Measurements from ENCODE around the gene PTPN1.

The PTPN1 gene

DNA sequence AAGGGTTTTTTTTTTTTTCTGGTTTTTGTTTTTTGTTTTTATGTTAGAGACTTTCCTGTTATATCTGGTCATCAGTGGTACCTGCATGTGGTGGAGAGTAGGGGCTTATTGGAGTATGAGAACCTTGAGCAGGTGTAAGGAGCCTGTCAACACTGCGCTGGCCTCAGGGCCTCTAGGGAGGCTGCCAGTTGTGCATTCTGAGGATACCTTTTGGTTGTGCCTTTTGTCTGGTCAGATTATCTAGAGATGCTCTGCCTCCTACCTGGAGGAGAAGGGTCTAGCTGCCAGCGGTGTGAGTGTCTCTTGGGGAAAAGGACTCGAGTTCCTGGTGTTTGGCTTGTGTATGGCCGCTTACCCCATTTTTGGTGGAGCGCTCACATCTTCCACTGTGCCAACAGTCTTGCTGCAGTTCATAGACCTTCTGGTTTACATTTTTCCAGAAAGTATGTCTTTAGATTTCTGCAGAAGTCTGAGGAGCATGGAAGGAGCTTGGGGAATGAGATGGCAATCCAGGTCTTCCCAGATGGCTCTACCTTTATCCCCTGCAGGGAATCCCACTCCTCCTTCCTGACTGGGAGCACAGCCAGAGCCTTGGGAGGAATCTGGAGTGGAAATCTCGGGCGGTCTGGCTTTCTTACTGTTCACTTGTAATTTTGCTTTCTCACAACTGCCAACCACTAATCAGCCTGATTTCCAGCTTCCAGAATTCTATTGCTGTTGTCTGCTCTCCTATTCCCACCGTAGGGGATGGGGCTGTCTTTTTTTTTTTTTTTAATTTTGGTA is 49.9 kb downstream of the PTPN1 start:
- H3K4me3 ChIP-seq (replicated peaks; ENCODE audit: low read depth, low read length) = no peak overlapping the region
- no peaks in the 10 kb centered on the region for H3K27me3 ChIP-seq (replicated peaks; ENCODE audit: control insufficient read depth, insufficient read depth, low read length)
- no peak for DNase-seq (ENCODE audit: extremely low read depth, insufficient read length)
- H3K36me3 ChIP-seq (ENCODE audit: control insufficient read depth, insufficient read depth, low read length) = peaks cover 16% of the 10 kb centered on the region
- TF ChIP-seq CTCF (IDR thresholded peaks at IDR 0.05; ENCODE audit: insufficient read depth, low read length, poor library complexity, severe bottlenecking) = no peak

- Histone ChIP-seq H3K4me3 (replicated peaks; ENCODE audit: low read depth, low read length) (no peak overlapping the region), H3K27me3 (replicated peaks; ENCODE audit: control insufficient read depth, insufficient read depth, low read length) (no peaks in the 10 kb centered on the region), H3K36me3 (ENCODE audit: control insufficient read depth, insufficient read depth, low read length) (peaks cover 21% of the 10 kb centered on the region)
- no peak for DNase-seq (ENCODE audit: extremely low read depth, insufficient read length)
- TF ChIP-seq CTCF (IDR thresholded peaks at IDR 0.05; ENCODE audit: insufficient read depth, low read length, poor library complexity, severe bottlenecking) = no peak
These were observed 50.7 kb downstream of the PTPN1 start for GRCh38 chr20:50560867-50561266.

- TF ChIP-seq CTCF (IDR thresholded peaks at IDR 0.05; ENCODE audit: insufficient read depth, low read length, poor library complexity, severe bottlenecking) = no peak
- H3K4me3 ChIP-seq (replicated peaks; ENCODE audit: low read depth, low read length) = no peak overlapping the region
- H3K36me3 ChIP-seq (ENCODE audit: control insufficient read depth, insufficient read depth, low read length) = peaks cover 27% of the 10 kb centered on the region
- DNase-seq (ENCODE audit: extremely low read depth, insufficient read length) = peak; percentile 59
- H3K27me3 ChIP-seq (replicated peaks; ENCODE audit: control insufficient read depth, insufficient read depth, low read length) = no peaks in the 10 kb centered on the region
These were observed 51.3 kb downstream of the PTPN1 start for GRCh38 chr20:50561379-50562078.

DNA sequence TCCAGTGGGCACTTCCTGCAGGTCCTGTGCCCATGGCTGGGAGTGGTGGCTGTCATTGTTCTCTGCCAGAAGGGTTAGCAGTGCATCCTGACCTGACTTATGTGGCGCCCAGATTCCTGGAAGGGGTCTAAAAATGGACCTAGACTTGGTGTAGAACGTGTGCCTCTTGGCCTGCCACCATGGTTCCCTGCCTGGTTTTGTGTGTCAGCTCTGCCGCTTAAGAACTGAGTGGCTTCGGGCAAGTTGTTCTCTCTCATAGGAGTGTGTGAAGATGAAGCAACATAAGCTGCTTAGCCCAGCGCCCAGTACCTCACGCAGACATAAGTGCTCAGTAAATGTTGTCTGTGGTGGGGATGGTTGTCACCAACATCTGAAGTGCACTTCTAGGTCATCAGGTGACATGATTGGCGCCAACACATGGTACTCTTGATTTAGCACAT is 52.1 kb downstream of the PTPN1 start:
- DNase-seq (ENCODE audit: extremely low read depth, insufficient read length) = no peak
- no peak for TF ChIP-seq CTCF (IDR thresholded peaks at IDR 0.05; ENCODE audit: insufficient read depth, low read length, poor library complexity, severe bottlenecking)
- Histone ChIP-seq H3K36me3 (ENCODE audit: control insufficient read depth, insufficient read depth, low read length) (peaks cover 32% of the 10 kb centered on the region), H3K27me3 (replicated peaks; ENCODE audit: control insufficient read depth, insufficient read depth, low read length) (no peaks in the 10 kb centered on the region), H3K4me3 (replicated peaks; ENCODE audit: low read depth, low read length) (no peak overlapping the region)

DNA sequence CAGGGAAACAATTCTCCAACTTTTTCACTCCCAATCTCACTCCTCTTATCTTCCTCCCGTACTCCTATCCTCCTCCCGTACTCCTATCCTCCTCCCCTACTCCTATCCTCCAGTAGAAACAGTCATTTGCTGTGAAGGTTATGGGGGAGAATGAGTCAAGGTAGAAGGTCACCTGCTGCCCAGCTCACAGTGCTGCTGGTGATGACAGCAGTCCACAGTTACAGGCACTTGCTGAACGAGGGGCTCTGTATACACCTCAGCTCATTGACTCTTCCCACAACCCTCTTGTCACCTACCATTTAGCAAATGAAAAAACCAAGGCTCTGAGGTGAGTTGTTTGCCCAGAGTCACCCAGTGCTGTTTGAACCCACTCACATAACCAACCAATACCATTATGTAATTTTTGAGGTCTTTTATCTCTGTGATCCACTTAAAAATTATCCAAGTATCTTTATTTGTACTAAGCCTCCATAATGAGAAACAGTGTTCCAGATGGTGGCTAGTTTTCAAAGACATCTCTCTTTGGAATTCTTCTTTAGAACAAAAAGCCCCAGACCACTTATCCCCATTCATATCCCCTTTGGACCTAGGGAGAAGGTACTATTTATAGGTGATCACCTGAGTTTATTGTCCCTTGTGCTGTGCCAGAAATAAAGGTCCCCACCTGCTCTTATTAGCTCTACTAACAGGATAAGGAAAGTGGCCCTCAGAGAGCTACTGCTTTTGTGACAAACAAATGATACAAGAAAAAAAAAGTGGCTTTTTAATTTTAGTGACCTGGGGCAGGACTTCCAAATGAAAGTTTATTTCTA is 53.2 kb downstream of the PTPN1 start:
- H3K36me3 ChIP-seq (ENCODE audit: control insufficient read depth, insufficient read depth, low read length) = peaks cover 37% of the 10 kb centered on the region
- H3K4me3 ChIP-seq (replicated peaks; ENCODE audit: low read depth, low read length) = no peak overlapping the region
- H3K27me3 ChIP-seq (replicated peaks; ENCODE audit: control insufficient read depth, insufficient read depth, low read length) = no peaks in the 10 kb centered on the region
- no peak for DNase-seq (ENCODE audit: extremely low read depth, insufficient read length)
- TF ChIP-seq CTCF (IDR thresholded peaks at IDR 0.05; ENCODE audit: insufficient read depth, low read length, poor library complexity, severe bottlenecking) = no peak

All from GM06990 (cell line).